GM12801 (cell line): ENCODE measurements around the gene LRRC75B.

Experiments used
- CTCF ChIP-seq: IDR thresholded peaks from one replicate; pipeline ENCODE4 v1.5.1; 2011; ENCODE audit warnings: control low read depth; ENCODE audit not compliant: insufficient read length; ENCODE audit errors: extremely low read depth

Gene LRRC75B

GRCh38 chr22:24559471-24559870 lies 33.4 kb downstream of the LRRC75B start:
- no peak for TF ChIP-seq CTCF

GRCh38 chr22:24555165-24556039 lies 37.5 kb downstream of the LRRC75B start, which contains the start of gene SNRPD3:
SNRPD3 (plus strand) TSS chr22:24555999; CDS start chr22:24557675, 1,676 bp downstream.
- no peak for TF ChIP-seq CTCF

- no peak for TF ChIP-seq CTCF
These were observed 38.3 kb downstream of the LRRC75B start, which contains the start of gene GUCD1 for GRCh38 chr22:24554313-24555164. GUCD1 (minus strand) TSS chr22:24555138; CDS start chr22:24554991, 147 bp downstream.

GRCh38 chr22:24553597-24554312 lies 39.1 kb downstream of the LRRC75B start:
- TF ChIP-seq CTCF: no peak

- no peak for TF ChIP-seq CTCF
These were observed 41.9 kb downstream of the LRRC75B start for GRCh38 chr22:24550902-24551435.

- no peak for TF ChIP-seq CTCF
These were observed 42.6 kb downstream of the LRRC75B start for GRCh38 chr22:24550028-24550901.
